Left cardiac atrium (tissue), 4 donors: Measurements from ENCODE around the gene HHLA2. TPM values are rescaled to one million over a fixed set of nuclear protein-coding genes. Genes with fewer than 3 reads are reported as not detected.

ENCODE experiments used
- ATAC-seq, 2 donors: fragments of 200-7000 bp; cut with Tn5 transposase; one replicate each; pipeline ENCODE4 v1.9.1; 2020; ENCODE audit warnings: mild to moderate bottlenecking in 2 of 2, moderate library complexity in 2 of 2
- DNase-seq: peaks from one replicate; pipeline ENCODE4 v3.0.0-alpha.2; 2020
- intact Hi-C, 2 donors: fragments of 100-400 bp; cut with DNase I; formaldehyde crosslinking; loops; one replicate each; pipeline versions ENCODE4 v1.14.1 to v1.15.1; 2022 to 2023
- total RNA-seq, 2 donors: library from RNA; stranded (reverse); fragmentation: NEBNext Ultra II Directional; extraction: Animal tissue kit (Norgen Biotek cat#: 25700); gene quantifications; one replicate each; pipeline ENCODE4 v1.2.1, GENCODE V29; 2021
- donor health status: DM: no; HTN: yes; CAD: no.
- donor health status: DM: no; HTN: yes; CAD: no; lungs with severe emphysema.
- donor health status: DM: yes; HTN: yes; CAD: no.
- donor health status: Dilated cardiomyopathy.

HHLA2 gene
- total RNA-seq, 2 donors from 2014 or later = not detected

DNA sequence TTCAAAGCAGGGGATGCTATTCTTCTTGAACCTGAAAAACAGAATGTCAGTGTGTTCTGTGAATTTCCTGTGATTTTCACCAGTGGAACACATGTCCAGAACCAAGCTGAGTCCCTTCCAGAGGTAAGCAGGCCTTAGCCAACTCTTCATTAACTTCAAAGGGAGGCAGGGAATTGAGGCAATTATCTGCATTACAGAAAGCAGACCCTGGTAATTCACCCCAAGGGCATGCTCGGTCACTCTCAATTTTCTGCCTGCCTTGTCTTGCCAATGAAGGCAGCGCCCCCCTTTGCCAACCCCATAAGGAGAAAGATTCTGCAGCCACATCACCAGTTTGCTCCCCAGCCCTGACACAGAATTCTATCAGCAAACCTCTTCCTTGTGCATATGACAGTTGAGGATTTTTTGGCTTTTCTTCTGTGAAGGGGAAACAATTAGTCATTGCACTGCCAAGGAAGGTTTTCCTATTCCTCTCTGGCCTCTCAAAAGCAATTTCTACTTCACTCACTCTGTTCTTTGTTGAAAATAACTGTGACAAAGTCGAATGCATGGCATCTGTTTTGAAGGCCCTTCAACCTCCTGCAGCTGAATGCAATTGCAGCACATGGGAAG, 85.3 kb downstream of the HHLA2 start:
- DNase-seq (no peak), ATAC-seq (no peak)
- intact Hi-C loops = no loop called here

DNA sequence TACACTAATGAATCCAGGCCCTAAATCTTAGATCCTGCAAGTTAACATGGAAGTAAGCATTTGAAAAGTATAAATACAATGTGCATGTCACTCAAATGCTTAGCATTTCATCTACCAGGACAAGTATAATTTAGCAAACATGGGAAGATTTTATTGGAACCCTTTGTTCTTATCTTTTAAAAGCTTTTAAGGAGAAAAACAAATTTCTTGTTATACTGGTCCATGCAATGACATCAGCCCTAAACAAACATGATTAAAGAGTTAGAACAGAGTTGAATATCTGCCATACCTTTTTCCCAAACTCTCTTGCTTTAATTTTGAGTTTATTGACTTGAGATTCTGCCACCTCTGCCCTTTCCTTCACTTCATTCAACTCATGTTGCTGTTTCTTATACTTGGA, 87.0 kb downstream of the HHLA2 start:
- intact Hi-C loops = no loop called here
- ATAC-seq = no peak
- no peak for DNase-seq

DNA sequence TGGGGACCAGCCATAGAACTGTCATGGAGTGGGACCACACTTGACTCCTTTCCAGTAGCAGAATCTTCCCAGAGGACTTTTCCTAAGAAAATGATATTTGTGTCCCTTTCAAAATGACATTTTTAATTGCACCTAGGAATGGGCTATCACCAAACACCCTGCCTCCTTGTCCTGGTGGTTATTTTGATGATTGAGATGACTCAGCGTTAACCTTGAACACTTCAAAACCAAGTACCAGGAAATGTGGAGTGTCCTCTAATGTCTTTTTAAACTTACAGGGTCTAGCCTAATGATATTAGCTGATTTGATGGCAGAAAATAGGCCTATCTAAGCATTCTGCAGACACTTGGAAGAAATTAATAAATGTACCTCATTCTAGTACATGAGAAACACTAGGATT, 90.7 kb downstream of the HHLA2 start:
- peak in 1 of 2 donors; percentile 32 for ATAC-seq
- intact Hi-C loops = no loop called here
- no peak for DNase-seq

DNA sequence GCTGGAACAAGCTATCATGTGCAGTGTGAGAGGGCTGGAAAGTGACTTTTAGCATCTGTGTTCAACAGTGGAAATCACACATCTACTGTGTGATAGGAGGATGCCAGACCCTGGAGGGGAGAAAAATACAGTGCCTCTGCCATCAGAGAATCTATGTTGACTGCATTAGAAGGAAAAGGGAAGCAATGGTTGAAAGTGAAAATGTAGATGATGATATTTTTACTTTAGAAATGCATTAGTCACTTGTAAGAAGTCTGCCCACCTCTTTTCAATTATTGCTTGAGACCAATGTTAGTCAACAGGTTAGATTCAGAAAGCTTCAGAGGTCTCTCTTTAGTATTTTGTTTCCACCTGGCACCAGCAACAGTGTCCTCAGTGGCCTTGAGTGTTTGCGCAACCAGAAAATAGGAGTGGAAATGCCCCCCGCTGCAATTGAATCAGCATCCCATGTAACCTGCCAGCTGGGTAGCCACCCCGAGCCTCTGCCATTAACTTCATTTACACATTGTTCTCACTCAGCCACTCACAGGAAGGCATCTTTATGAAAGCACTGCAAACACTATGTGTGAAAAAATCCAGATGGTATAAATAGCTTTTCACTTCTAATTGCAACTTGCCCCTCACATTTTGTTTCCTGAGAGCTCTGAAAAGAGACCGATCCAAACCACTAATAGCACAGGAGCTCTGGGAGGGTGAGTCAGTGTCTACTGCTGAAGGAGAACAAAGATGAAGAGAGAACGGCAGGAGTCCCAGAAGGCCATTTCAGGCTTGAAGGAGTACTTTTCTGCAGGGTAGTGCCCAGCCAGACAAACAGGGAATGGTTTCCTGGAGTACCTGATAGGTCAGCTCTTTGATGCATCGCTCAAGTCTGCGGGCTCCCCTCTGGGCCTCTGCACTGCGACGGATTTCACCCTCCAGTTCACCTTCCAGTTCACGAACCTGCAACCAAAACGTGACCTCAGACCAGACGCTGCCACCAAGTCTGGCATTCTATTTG, 92.1 kb downstream of the HHLA2 start:
- no peak for ATAC-seq
- intact Hi-C loops = no loop called here
- no peak for DNase-seq

DNA sequence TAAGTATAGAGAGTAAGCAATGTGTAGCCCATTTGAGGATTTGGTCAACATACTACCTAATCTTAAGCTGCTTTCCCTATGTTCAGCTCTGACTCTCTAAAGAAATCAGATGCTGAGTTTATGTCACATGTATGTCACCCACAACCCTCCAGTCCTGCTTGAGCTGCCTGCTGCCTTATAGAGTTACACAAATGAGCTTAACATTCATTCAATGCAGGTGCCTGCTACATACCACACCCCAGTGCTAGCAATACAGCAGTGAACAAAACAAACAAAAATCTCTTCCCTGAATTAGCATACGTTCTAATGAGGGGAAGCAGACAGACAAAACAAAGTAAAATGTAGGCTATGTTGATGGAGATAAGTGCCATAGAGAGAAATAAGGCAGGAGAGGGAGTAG, 93.0 kb downstream of the HHLA2 start:
- ATAC-seq (no peak), DNase-seq (no peak)
- intact Hi-C loops = no loop called here

DNA sequence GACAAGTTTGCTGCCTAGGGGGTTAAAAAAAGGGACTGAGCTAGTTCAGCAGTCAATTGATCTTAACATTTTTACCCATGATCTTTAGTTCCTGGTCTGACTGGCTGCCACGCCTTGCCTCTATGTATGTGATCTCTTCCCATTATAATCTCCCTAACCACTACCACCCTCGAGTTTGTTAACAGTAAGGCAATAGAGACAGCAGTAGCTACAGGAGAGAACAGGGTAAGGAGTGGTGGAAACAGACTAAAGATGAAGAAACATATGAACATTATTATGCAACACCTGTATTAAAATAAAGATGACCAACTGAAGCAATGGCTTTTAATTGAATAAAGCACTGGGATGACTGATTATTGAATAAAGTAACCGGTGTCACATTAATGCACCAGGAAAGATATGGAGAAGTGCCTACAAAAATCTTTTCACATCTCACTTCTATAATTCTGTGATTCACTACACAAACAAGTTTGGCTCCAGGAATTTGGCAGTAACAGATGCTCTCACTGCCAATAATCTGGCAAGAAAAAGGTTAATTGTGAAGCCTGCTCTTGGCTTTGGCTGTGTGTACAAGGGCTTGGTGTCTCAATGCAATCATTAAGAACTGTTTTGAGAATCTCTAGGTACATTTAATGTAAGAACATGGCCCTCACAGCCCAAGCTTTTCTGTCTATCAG, 95.7 kb downstream of the HHLA2 start:
- DNase-seq (no peak), ATAC-seq (peak in 1 of 2 donors; percentile 71)
- intact Hi-C loops = no loop called here

DNA sequence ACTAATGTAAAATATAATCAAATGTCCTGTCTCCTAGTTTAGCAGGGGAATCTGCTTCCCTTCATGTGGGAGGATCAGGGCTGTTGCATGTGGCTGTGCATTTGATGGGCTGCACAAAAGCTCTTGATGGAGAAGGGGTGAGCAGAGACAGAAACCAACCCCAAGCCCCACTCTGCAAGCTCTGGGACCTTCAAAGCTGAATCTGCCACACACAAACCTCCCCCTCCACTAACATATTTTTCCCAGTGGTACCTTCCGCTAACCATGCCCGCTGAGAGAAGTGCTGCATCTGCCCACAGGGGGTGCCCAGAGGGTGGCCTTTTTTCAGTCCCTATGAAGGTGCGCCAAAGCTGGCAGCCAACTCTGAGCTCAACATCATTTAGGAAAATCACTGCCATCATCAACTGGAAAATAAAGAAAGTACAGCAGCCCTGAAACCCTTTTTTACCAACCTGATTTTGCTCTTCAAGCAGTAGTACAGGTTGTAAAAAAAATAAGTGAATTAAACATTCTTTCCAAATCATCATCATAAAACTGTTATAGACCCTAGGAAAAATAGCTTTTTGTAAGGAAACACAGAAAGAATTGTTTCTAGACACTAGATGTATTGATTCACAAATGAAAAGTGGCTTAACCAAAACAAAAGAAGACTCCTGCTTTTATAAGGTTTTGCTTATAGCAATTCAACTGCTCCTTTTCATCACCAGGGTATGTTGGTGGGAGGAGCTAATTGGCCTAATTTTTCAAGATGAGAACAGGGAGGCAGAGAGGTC, 97.0 kb downstream of the HHLA2 start:
- intact Hi-C loops = no loop called here
- DNase-seq (no peak), ATAC-seq (no peak)

DNA sequence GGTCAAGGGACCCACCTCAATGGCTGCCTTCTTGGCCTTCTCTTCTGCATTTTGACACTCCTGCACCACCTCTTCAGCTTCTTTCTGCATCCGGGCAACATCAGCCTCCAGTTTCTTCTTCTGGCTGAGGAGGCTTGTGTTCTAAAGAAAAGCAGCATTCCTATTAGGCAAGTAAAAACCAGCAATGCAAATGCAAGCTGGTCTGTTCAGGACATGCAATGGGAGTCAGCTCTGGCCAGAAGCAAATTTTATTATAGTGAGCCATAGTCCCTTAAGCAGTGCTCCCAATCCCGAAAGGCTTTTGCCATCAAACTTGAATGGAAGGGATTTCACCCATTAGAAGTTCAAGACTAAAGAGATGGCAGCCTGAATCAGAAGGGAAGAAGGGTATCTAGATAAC, 97.7 kb downstream of the HHLA2 start:
- no peak for DNase-seq
- intact Hi-C loops = no loop called here
- ATAC-seq = no peak

DNA sequence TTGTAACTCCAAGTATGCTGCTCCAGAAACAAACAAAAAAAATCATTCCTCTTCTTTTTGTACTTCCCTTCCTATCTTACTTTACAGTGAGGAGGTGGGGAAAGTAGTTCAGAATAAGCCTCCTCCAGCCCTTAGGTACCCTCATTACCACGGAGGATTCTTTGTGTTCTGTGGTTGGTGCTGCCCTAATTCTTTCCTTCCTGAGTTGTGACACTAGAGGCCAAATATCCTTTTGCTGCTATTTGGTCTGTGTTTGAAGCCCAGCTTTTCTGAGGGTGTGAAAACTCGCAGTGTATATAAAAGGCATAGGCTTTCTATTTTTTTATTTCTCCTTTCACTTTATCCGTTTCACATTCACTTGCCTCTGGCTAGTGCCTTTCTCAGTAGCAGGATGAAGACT, 98.2 kb downstream of the HHLA2 start:
- ATAC-seq (no peak), DNase-seq (no peak)
- intact Hi-C loops = no loop called here

DNA sequence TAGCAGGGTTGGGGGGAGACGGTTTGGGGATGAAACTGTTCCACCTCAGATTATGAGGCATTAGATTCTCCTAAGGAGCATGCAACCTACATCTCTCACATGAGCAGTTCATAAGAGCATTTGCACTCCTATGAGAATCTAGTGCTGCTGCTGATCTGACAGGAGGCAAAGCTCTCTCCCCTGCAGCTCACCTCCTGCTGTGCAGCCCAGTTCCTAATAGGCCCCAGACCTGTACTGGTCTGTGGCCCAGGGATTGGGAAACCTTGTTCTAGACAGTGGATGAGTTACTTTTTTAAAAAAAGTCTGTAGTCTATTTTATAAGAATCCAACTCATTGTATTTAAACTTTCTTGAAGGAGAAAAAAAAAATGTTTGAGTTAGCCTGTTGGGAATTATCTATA, 100.0 kb downstream of the HHLA2 start:
- no peak for ATAC-seq
- no peak for DNase-seq
- intact Hi-C loops = no loop called here

DNA sequence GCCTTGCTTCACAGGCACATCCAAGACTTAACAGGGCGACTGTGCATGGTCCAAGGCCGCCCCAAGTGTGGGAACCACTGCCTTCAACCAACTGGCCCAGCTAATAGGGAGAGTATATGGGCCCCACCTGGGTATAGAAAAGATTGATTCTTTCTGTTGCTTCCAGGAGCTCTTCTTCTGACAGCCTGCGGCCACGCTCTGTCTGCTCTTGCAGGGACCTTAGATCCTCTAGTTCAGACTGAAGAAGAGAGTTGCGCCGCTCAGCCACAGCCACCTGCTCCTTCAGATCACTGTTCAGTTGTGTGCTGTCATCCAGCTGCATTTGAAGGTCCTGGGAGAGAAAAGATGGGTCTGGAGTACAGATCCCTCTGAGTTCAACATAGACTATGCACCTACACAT, 102.2 kb downstream of the HHLA2 start:
- intact Hi-C loops = no loop called here
- DNase-seq = no peak
- ATAC-seq = no peak

DNA sequence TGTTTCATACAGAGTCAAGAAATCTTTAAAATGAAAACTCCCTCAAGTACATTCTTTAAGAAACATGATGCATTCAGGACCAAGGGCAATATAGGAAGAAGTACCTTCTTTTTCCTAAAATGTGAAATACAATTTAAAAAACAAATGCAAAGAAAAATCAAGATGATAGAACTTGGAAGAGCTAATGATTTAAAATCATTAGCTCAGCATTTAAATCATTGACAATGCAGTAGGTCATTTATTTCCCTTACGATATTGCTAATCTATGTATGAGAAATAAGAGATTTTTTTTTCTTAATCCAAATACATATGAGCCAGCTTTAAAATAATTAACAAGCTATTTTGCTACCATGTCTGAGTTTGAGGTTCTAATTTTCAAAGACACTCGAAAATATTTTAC, 105.5 kb downstream of the HHLA2 start:
- ATAC-seq (no peak), DNase-seq (no peak)
- intact Hi-C loops = no loop called here

DNA sequence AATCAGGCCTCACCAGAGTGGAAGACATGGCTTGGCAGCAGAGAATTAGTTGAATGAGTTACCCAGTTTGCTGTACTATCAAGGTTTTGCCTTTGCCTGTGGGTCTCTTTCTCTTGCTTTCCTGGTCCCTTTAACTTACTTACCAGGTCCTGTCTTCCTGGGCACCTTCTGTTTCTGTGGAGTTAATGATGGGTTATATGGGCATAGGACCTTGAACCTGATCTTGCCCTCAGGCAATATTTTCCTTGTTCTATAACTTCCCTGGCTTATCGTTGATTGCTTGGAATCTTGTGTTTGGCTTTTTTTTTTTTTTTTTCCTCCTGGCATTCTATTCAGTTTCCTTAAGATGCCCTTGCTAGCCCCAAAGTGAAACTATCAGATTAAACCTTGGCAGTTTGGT, 106.8 kb downstream of the HHLA2 start:
- DNase-seq (no peak), ATAC-seq (no peak)
- intact Hi-C loops = no loop called here

DNA sequence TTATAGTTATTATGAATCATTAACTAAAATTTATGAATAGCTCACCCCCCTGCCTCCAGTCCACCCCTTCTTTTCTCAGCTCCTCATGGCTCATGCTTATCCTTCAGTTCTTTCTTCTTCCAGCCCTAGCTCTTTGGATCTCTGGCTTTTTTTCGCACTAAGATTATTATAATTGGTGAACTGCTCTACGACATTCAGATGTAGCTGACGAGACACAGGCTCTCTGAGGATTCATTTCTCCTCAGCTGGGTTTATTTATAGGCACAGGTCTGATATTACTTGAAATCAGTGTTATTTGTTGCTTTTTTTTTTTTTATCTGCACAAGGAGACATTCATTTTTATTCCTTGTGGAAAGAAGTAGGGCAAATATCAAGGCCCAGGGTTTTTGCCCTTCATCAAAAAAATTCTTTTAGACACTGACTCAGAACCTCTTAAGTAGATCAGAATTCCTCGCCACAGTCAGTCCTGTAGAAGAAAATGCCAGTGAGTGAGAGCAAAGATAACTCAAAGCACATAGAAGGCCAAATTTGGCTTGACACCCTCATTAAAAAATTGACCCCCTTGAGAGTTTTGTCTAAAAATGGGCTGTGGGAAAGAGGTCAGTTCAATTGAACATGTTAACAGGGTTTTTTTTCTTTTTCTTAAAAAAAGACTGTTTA, 107.5 kb downstream of the HHLA2 start:
- ATAC-seq (no peak), DNase-seq (no peak)
- intact Hi-C loops = no loop called here

DNA sequence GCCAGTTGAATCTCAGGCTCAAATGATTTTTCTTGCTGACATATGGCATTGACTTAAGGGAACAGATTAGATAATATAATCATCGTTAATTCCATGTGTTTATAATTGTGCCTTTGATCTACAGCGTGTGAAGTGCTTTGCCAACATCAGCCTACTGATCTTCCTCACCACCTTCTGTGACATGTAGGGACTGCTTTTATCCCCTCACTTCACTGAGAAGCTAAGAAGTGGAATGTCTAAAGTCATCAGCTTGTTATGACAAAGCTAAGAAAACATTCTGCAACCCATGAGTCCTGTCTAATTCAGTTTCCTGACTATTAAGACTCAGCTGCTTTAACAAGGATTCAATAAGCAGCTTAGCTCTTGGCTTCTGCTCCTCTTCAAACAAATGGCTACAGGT, 108.0 kb downstream of the HHLA2 start:
- ATAC-seq (no peak), DNase-seq (no peak)
- intact Hi-C loops = no loop called here

DNA sequence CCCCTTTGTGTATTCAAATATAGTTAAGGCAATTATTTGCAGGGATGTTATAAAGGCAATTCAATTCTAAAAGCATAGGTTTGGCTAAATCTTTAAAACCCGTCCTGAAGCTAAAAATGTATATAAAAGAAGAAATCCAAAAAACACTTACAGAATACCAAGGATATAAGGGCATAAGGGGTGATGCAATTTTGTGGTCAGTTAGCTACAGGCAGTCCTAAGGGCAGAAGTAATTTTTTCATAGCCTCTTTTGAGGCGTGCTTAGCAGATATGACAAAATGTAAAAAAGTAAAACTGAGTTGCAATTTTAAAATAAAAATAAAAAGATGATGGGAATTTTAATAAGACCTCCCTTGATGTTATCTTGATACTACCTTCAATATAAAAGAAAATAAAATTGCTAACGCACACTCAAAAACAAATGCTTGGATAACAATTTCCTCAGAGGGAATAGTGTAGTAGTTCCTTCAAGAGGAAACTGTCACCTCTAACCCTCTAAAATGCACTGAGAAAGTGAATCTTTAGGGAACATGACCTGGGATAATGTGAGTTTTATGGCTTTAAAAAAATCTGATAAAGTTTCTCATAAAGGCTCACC, 109.8 kb downstream of the HHLA2 start:
- intact Hi-C loops = loop anchor here in 1 of 2 donors (5.0 kb wide), 1 partner anchor 469 kb away; no protein-coding TSS in a partner anchor
- no peak for ATAC-seq
- DNase-seq = no peak

DNA sequence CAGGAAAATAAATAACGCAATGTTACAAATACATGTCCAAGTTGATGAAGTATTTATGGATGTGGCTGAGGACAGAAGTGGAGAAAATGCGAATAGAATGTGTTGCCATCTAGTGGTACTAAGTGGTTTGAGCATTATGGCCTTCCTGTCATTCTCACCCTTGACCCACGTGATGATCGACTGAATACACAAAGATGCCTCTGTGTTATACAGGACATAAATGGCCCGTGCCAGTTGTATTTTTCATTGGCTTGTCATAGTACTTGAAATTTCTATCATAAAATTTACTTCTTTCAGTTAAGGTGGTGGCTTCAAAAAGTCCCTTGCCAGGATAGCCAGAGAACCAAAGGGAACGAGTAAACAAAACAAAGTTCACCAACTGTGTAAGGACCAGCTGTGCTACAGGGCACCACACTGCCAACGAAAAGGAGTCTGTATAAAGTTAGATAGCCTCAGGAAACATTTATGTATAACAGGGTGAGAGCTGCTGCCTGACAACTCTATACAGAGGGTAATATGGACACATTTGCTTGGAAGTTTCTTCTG, 110.4 kb downstream of the HHLA2 start:
- no peak for DNase-seq
- ATAC-seq = peak; percentile 67 to 85
- intact Hi-C loops = loop anchor here in 1 of 2 donors (5.0 kb wide), 1 partner anchor 469 kb away; no protein-coding TSS in a partner anchor

DNA sequence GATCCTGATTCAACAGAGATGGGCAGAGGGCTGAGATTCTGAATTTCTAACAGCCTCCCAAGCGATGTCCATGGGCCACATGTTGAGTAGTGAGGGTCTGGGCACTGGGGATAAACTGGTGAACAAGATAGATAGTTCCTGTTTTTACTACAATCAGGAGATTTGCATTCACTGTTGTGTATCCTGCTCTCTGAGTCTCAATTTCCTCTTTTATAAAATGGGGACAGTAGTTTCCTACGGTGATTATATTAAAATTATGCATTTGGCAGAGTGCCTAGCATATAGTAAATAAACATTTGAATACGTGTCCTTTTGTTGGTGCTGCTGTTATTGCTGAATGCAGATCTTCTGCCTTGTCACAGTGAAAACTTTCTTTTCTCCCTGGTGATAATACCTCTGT, 111.5 kb downstream of the HHLA2 start:
- intact Hi-C loops = loop anchor here in 1 of 2 donors (5.0 kb wide), 1 partner anchor 471 kb away; no protein-coding TSS in a partner anchor
- no peak for ATAC-seq

More for the DNA sequence above, 111.5 kb downstream of the HHLA2 start:
- no peak for DNase-seq
